ENCODE measurements around the gene MANF.

MANF gene

GRCh38 chr3:51390246-51391074, 5.4 kb downstream of the MANF start:
- no peak for DNase-seq (ENCODE audit: low spot score)

DNA sequence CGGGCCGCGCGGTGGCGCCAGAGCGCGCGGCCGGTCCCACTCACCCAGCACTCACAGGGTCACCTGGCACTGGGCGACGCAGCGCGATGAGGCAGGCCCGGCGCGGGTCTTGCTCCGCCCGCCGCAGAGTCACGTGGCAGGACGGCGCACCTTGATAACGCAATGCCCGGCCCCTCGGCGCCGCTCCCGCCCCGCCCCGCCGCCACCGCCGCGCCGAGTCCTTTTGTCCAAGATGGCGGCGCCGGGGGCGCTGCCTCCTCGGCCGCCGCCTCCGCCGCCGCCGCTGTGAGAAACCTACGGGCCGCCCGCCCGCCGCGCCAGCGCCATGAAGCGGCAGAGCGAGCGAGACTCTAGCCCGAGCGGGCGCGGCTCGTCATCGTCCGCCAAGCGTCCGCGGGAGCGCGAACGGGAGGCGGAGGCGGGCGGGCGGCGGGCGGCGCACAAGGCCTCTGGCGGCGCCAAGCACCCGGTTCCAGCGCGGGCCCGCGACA, 6.0 kb downstream of the MANF start, which contains the start of gene RBM15B:
TSS of gene RBM15B (plus strand) at position 211 of the 491 bp plus-strand sequence. CDS start at position 326, 115 bp downstream.
- DNase-seq (ENCODE audit: low spot score) = peak; percentile 95

DNA sequence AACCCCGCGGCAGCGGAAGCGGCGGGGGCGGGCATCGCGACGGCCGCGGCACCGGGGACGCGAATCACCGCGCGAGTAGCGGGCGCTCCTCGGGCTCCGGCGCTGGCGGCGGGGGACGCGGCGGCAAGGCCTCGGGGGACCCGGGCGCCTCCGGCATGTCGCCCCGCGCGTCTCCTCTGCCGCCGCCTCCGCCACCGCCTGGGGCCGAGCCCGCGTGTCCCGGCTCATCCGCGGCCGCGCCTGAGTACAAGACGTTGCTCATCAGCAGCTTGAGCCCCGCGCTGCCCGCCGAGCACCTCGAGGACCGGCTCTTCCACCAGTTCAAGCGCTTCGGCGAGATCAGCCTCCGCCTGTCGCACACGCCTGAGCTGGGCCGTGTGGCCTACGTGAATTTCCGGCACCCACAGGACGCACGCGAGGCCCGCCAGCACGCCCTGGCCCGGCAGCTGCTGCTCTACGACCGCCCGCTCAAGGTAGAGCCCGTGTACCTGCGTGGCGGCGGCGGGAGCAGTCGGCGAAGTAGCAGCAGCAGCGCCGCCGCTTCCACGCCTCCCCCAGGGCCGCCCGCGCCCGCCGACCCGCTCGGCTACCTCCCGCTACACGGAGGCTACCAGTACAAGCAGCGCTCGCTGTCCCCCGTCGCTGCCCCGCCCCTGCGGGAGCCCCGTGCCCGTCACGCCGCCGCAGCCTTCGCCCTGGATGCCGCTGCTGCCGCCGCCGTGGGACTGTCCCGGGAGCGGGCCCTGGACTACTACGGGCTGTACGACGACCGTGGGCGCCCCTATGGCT, 6.7 kb downstream of the MANF start:
- DNase-seq (ENCODE audit: low spot score) = no peak

GRCh38 chr3:51392355-51393133, 7.5 kb downstream of the MANF start:
- no peak for DNase-seq (ENCODE audit: low spot score)

- no peak for DNase-seq (ENCODE audit: low spot score)
Observed at GRCh38 chr3:51393134-51393495, 8.0 kb downstream of the MANF start.

DNA sequence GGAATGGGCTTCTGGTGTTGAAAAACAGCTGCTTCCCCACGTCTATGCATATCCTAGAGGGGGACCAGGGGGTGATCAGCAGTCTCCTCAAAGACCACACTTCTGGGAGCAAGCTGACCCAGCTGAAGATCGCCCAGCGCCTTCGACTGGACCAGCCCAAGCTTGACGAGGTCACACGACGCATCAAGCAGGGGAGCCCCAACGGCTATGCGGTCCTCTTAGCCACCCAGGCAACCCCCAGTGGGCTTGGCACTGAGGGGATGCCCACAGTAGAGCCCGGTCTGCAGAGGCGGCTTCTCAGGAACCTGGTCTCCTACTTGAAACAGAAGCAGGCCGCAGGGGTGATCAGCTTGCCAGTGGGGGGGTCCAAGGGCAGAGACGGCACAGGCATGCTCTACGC, 8.5 kb downstream of the MANF start:
- no peak for DNase-seq (ENCODE audit: low spot score)

DNA sequence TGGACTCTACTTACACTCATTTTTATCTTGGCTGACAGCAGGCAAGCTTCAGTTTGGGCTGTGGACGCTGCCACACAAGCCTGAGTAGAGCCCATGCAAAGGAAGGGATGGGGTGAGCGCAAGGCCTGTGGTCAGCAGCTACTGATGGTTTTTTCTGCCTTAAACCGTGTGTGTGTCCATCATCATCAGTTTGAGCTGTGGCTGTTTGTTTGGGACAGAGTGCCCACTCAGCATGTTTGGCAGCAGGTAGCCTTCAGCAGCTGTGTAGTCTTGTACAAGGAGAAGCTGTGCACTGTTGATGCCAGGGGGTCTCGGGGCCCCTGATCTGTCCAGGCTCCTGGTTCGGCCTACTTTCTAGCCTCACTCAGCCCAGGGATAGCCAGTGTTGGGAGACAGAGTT, 9.4 kb downstream of the MANF start:
- DNase-seq (ENCODE audit: low spot score) = no peak

DNA sequence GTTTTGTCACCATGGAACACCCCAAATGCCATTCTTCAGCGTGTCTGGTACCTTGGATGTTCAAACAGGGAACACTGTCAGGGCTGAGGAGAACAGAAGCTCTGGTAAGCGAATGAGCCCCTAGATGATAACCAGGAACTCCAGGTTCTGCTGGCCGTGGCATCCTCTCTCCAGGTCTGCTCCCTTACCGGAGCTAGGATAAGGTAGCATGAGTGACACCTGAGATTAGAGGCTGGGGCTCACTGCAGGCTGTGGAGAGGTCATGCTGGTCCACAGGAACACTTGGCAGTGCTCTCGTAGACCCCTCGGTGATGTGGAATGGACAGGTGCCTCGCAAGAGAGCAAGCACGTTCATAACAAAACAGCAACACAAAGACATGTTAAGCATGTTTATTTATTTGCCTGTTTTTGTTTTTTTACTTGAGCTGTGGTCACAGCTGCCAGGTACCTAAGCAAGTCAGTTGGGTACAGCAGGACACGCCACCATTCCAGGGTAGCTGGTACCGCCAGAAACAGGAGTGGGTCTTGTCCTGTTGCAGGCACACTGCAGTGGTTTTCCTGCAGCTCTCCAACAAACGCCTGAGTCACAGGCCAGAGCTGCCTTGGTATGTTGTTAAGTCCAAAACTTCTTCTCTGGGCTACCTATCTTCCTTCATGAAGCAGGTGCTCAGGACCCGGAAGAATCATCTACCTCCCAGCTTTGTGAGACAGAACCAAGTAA, 10.6 kb downstream of the MANF start:
- no peak for DNase-seq (ENCODE audit: low spot score)

DNA sequence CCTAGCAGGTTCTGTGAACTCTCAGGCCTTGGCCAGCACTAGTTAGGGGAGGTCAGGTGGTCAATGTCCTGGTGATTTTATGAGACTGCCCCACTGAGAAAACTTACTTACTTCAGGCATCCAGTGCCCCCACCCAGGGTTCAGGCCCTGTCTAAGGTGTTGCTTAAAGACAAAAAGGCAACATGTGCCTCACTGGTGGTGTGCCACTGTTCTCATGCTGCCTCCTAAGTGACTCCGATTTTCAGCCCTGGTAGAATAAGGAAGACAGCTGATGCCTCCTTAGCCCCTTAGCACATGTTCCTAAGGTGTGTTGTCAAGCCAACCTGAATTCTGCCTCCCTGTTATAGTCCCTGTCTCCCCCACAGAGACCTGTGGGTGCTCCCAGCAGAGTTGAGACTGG, 11.3 kb downstream of the MANF start:
- no peak for DNase-seq (ENCODE audit: low spot score)

- no peak for DNase-seq (ENCODE audit: low spot score)
Observed at GRCh38 chr3:51397392-51397791, 12.3 kb downstream of the MANF start.

- DNase-seq (ENCODE audit: low spot score) = no peak
Observed at GRCh38 chr3:51398595-51399310, 13.7 kb downstream of the MANF start.

- DNase-seq (ENCODE audit: low spot score) = no peak
Observed at GRCh38 chr3:51400166-51400565, 15.1 kb downstream of the MANF start.

DNA sequence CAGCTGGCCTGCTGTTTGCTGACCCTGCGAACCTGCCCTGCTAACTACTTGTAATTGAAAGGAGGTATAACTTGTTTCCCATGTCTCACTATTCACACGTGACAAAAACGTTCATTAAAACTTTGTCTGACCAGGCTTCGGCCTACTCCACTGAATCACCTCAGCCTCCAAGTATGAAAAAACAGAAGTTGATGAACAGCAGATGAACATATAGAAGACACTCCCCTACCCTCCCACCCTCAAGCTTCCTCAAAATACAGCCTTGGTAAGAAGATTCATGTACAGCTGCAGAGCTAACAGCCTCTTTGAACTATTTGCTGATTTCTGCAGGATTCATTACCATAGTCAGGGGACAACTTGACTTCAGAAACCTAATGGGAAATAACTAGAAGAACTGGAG, 16.6 kb downstream of the MANF start:
- DNase-seq (ENCODE audit: low spot score) = no peak

DNA sequence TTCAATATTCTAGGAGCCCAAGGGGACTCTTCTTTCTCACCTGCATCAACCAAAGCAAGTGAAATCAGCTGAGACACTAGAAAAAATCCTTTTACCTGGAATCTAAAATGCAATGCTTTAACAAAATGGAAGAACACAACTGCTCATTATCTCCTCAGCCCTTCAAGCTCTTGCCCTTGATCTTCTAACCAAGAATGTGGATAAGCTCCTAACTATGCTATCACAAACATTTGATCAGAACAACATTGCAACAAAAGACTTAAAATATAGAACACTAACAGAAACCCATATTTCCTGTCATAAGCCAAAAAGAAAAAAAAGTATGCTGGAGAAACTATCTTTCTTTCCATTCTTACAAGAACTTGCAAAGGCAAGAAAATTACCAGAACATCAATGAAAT, 18.6 kb downstream of the MANF start:
- no peak for DNase-seq (ENCODE audit: low spot score)

- DNase-seq (ENCODE audit: low spot score) = no peak
Observed at GRCh38 chr3:51408021-51408420, 22.9 kb downstream of the MANF start.

- DNase-seq (ENCODE audit: low spot score) = no peak
Observed at GRCh38 chr3:51408813-51409212, 23.7 kb downstream of the MANF start.

DNA sequence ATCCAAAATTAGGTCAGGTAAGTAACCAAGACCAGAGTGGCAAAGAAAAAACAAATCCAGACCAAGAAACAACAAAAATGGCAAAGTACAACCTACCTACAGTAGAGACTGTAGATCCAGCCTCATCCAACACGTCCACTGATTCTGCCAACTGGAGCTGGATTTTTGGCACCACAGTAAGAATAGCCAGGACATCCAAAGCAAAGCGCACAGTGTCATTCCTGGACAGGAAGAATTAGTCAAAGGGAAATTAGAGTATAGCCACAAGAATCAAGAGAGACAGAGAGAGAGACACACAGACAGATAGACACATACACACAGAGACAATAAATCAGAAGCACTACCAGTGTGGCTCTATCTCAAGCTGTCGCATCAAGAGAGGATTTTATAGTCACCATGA, 37.1 kb downstream of the MANF start:
- no peak for DNase-seq (ENCODE audit: low spot score)

- DNase-seq (ENCODE audit: low spot score) = no peak
Observed at GRCh38 chr3:51426921-51427320, 41.8 kb downstream of the MANF start.

DNA sequence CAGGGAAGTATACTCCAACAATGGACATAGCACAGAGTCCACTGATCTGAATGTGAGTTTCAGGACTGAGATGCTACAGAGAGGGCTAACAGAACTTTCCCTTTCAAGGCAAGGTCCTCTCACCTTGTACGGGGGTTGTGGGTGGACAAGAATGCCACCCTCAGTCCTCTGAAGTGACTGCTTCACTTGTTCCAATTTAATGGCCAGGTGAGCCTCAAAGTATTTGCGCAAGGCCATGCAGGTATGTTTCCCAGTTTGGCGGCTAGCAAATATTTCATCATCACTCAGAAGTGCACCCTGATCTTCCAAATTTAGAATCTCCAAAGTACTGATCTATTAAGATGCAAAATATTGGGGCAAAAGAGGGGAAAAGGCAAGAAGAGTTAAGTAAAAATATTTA, 44.0 kb downstream of the MANF start:
- DNase-seq (ENCODE audit: low spot score) = no peak

GRCh38 chr3:51434110-51434509, 49.0 kb downstream of the MANF start:
- no peak for DNase-seq (ENCODE audit: low spot score)

DNA sequence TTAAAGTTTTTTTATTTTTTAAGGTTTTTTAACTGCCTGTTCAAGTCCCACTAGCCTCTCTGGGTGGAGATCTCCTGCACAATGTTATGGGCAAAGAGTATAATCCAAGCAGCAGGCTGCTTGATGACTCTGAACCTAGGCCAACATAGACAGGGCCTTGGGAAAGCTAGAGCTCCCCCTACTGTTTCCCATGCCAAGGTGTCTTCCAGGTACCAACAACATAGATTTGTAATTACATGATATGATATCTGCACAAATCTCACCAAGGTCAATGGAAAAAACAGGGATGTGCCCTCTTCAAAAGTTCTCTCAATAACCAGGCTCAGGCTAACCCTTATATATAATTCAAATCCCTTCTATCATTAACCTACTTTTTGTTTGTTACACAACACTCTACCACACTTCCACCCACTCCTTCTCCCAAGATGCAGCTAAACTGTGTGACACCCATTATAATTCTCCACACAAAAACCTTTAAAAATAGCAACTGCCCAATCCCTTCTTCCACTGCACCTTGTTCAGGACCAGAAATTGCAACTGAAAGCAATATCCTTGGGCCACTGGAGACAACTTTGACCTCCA, 49.7 kb downstream of the MANF start:
- DNase-seq (ENCODE audit: low spot score) = peak; percentile 85
